PC-3 (cell line): ENCODE results near the gene EPS8L3. TPM values are rescaled to one million over a fixed set of nuclear protein-coding genes. Genes with fewer than 3 reads are reported as not detected.

Experiments used
- ATAC-seq: fragments of 200-7000 bp; cut with Tn5 transposase; 2 replicates; pipeline ENCODE4 v1.9.1; 2020; ENCODE audit warnings: mild to moderate bottlenecking, moderate library complexity
- BruUV-seq: library from RNA; stranded (reverse); fragments of 400-500 nt; replicated peaks from 2 replicates; lab custom pipeline; 2021; lab: Mats Ljungman, UMichigan
- CTCF ChIA-PET: fragments of 300-600 bp; sonication (Branson Sonifier 250); formaldehyde crosslinking; loops from one replicate; lab custom pipeline; 2022; ENCODE audit warnings: antibody characterized with exemption; lab: Charles Lee
- POLR2A ChIA-PET: fragments of 300-600 bp; sonication (Branson Sonifier 250); formaldehyde crosslinking; loops from one replicate; lab custom pipeline; 2022; ENCODE audit warnings: antibody characterized with exemption; ENCODE audit not compliant: unreplicated experiment; lab: Charles Lee
- DNase-seq: peaks from one replicate; pipeline ENCODE4 v3.0.0-alpha.2; 2015
- H2AFZ ChIP-seq: fragments of 300-600 bp; sonication (generic); 2 replicates; pipeline ENCODE4 v1.6.0; 2016; ENCODE audit warnings: antibody characterized with exemption, low read length
- H3F3A ChIP-seq: fragments of 300-600 bp; sonication (generic); one replicate; pipeline ENCODE4 v1.6.0; 2017; ENCODE audit warnings: antibody characterized with exemption, low read length, control low read depth, mild to moderate bottlenecking; ENCODE audit not compliant: unreplicated experiment
- H3K27ac ChIP-seq: fragments of 300-600 bp; sonication (generic); 2 replicates; pipeline ENCODE4 v1.5.1; 2016; ENCODE audit warnings: mild to moderate bottlenecking, low read length
- H3K27me3 ChIP-seq: fragments of 300-600 bp; sonication (generic); 2 replicates; pipeline ENCODE4 v1.6.1; 2016; ENCODE audit warnings: low read length, mixed read lengths
- H3K36me3 ChIP-seq: fragments of 300-600 bp; sonication (generic); 2 replicates; pipeline ENCODE4 v1.6.1; 2016; ENCODE audit warnings: low read depth, mixed run types, low read length, mixed read lengths
- H3K4me1 ChIP-seq: fragments of 300-600 bp; sonication (generic); 2 replicates; pipeline ENCODE4 v1.5.1; 2016; ENCODE audit warnings: low read length; ENCODE audit not compliant: insufficient read depth
- H3K4me2 ChIP-seq: fragments of 300-600 bp; sonication (generic); 2 replicates; pipeline ENCODE4 v1.6.0; 2016; ENCODE audit warnings: low read length
- H3K4me3 ChIP-seq: fragments of 300-600 bp; sonication (generic); 2 replicates; pipeline ENCODE4 v1.5.1; 2016; ENCODE audit warnings: mild to moderate bottlenecking, low read length, mixed read lengths
- H3K79me2 ChIP-seq: fragments of 300-600 bp; sonication (generic); 2 replicates; pipeline ENCODE4 v1.6.1; 2017; ENCODE audit warnings: low read length, mixed read lengths
- H3K9ac ChIP-seq: fragments of 300-600 bp; sonication (generic); 2 replicates; pipeline ENCODE4 v1.6.0; 2016; ENCODE audit warnings: mild to moderate bottlenecking, low read length
- H3K9me2 ChIP-seq: fragments of 300-600 bp; sonication (generic); replicated peaks from 2 replicates; pipeline ENCODE4 v1.6.1; 2016; ENCODE audit warnings: mixed run types, low read length, mixed read lengths
- H3K9me3 ChIP-seq: fragments of 300-600 bp; sonication (generic); 2 replicates; pipeline ENCODE4 v1.6.1; 2016; ENCODE audit warnings: low read length, mixed read lengths
- H4K20me1 ChIP-seq: fragments of 300-600 bp; sonication (generic); 2 replicates; pipeline ENCODE4 v1.6.1; 2016; ENCODE audit warnings: low read length, mixed read lengths
- CTCF ChIP-seq: fragments of 300-600 bp; sonication (generic); conservative IDR thresholded peaks from 2 replicates; pipeline ENCODE4 v1.5.1; 2017; ENCODE audit warnings: antibody characterized with exemption, low read depth, mild to moderate bottlenecking, low read length
- EZH2 ChIP-seq: fragments of 300-600 bp; sonication (generic); IDR thresholded peaks from one replicate; pipeline ENCODE4 v1.6.1; 2017; ENCODE audit warnings: antibody characterized with exemption, mild to moderate bottlenecking, low read length; ENCODE audit not compliant: unreplicated experiment
- EZH2phosphoT487 ChIP-seq: fragments of 300-600 bp; sonication (generic); IDR thresholded peaks from 2 replicates; pipeline ENCODE4 v1.6.1; 2018; ENCODE audit warnings: mild to moderate bottlenecking, antibody characterized with exemption, low read length, borderline replicate concordance
- intact Hi-C: fragments of 100-400 bp; cut with micrococcal nuclease; formaldehyde crosslinking; loops from 2 replicates; pipeline ENCODE4 v1.9.0; 2023
- total RNA-seq: library from RNA; depleted of rRNA; stranded (reverse); fragments of >200 nt; gene quantifications from 2 replicates; pipeline ENCODE4 v1.2.3, GENCODE V29; 2014

EPS8L3 gene
- total RNA-seq, 1 experiment from 2014 or later = not detected

GRCh38 chr1:109787211-109787844 lies 23.6 kb upstream of the EPS8L3 start:
- H3K9ac ChIP-seq = peak overlapping the region; percentile 63
- no peaks in the 10 kb centered on the region for H3F3A ChIP-seq
- H3K79me2 ChIP-seq = no peaks in the 10 kb centered on the region
- H3K4me2 ChIP-seq = peak overlapping the region; percentile 56
- ChIA-PET CTCF (interaction anchor here (0.6 to 1.3 kb wide), 2 partner anchors 114 to 197 kb away, joined by 3 to 4 read pairs; partner anchors contain the start of gene AHCYL1), POLR2A (no interaction called here)
- ATAC-seq (peak; percentile 49), DNase-seq (peak; percentile 90)
- peaks cover 55% of the 10 kb centered on the region for H3K4me1 ChIP-seq
- H3K4me3 ChIP-seq = no peak overlapping the region
- no TSS peak for BruUV-seq
- H3K27me3 ChIP-seq = no peaks in the 10 kb centered on the region
- H3K9me2 ChIP-seq = no peaks in the 10 kb centered on the region
- no peaks in the 10 kb centered on the region for H4K20me1 ChIP-seq
- no peak overlapping the region; the same call in 1 of the 2 replicates for H2AFZ ChIP-seq
- TF ChIP-seq EZH2 (no peak), CTCF (no peak), EZH2phosphoT487 (no peak)
- no peaks in the 10 kb centered on the region for H3K36me3 ChIP-seq
- H3K9me3 ChIP-seq = no peaks in the 10 kb centered on the region
- intact Hi-C loops = loop anchor here (2.0 kb wide), 1 partner anchor 41 kb away; no protein-coding TSS in a partner anchor
- H3K27ac ChIP-seq = peak overlapping the region; percentile 93

GRCh38 chr1:109786531-109787021 lies 22.9 kb upstream of the EPS8L3 start:
- H3K4me1 ChIP-seq = peaks cover 55% of the 10 kb centered on the region
- no peaks in the 10 kb centered on the region for H3F3A ChIP-seq
- no peaks in the 10 kb centered on the region for H3K27me3 ChIP-seq
- peak overlapping the region; percentile 93 for H3K27ac ChIP-seq
- H3K9me3 ChIP-seq = no peaks in the 10 kb centered on the region
- H3K4me2 ChIP-seq = peak overlapping the region; percentile 56
- H3K79me2 ChIP-seq = no peaks in the 10 kb centered on the region
- intact Hi-C loops = loop anchor here (2.0 kb wide), 1 partner anchor 42 kb away; no protein-coding TSS in a partner anchor
- no peak overlapping the region for H3K4me3 ChIP-seq
- peak overlapping the region; percentile 63 for H3K9ac ChIP-seq
- TF ChIP-seq CTCF (no peak), EZH2phosphoT487 (no peak), EZH2 (no peak)
- no TSS peak for BruUV-seq
- DNase-seq (peak; percentile 70), ATAC-seq (peak; percentile 15)
- no peak overlapping the region; the same call in 1 of the 2 replicates for H2AFZ ChIP-seq
- H3K9me2 ChIP-seq = no peaks in the 10 kb centered on the region
- ChIA-PET CTCF (interaction anchor here (1.3 kb wide), 1 partner anchor 198 kb away, joined by 3 read pairs; the partner anchor contains the start of gene AHCYL1), POLR2A (interaction anchor here (0.6 kb wide), 1 partner anchor 211 kb away, joined by 3 read pairs; no protein-coding TSS in a partner anchor)
- no peaks in the 10 kb centered on the region for H4K20me1 ChIP-seq
- H3K36me3 ChIP-seq = no peaks in the 10 kb centered on the region
